CD14-positive monocyte (primary cell): ENCODE measurements around the gene CNIH2. TPM values are rescaled to one million over a fixed set of nuclear protein-coding genes. Genes with fewer than 3 reads are reported as not detected.
A peak's percentile ranks its signal among the peaks of the same experiment; 100 is the strongest.

Source experiments
- DNase-seq, 3 donors: peaks; one replicate each; pipeline ENCODE4 v3.0.0-alpha.2; 2011 to 2022
- H2AFZ ChIP-seq: 2 replicates; pipeline ENCODE4 v1.6.0; 2012; ENCODE audit warnings: mild to moderate bottlenecking, low read depth, low read length, inconsistent platforms; ENCODE audit not compliant: insufficient read depth, poor library complexity, severe bottlenecking
- H3K27ac ChIP-seq, 2 donors: 1 replicate in 1 of 2; 2 replicates in 1 of 2; pipeline ENCODE4 v1.5.1; 2012 to 2013; ENCODE audit warnings: low read length in 2 of 2, control low read depth in 1 of 2, inconsistent platforms in 1 of 2, low read depth in 1 of 2, mild to moderate bottlenecking in 1 of 2
- H3K27me3 ChIP-seq, 2 donors: one replicate each; pipeline versions ENCODE4 v1.6.0 to v1.6.1; 2011 to 2013; ENCODE audit warnings: low read length in 2 of 2; ENCODE audit not compliant: control insufficient read depth in 2 of 2, insufficient read depth in 2 of 2
- H3K36me3 ChIP-seq, 2 donors: replicated peaks in 1 of 2; 1 replicate in 1 of 2; 2 replicates in 1 of 2; pipeline versions ENCODE4 v1.5.1 to v1.6.1; 2012 to 2013; ENCODE audit warnings: low read length in 2 of 2, control low read depth in 1 of 2, inconsistent platforms in 1 of 2, mild to moderate bottlenecking in 1 of 2; ENCODE audit not compliant: insufficient read depth in 2 of 2, control insufficient read depth in 1 of 2
- H3K4me1 ChIP-seq, 2 donors: 1 replicate in 1 of 2; 2 replicates in 1 of 2; pipeline versions ENCODE4 v1.5.1 to v1.6.1; 2012 to 2013; ENCODE audit warnings: low read length in 2 of 2, control low read depth in 1 of 2, inconsistent platforms in 1 of 2, mild to moderate bottlenecking in 1 of 2, moderate library complexity in 1 of 2; ENCODE audit not compliant: insufficient read depth in 2 of 2, control insufficient read depth in 1 of 2
- H3K4me2 ChIP-seq: replicated peaks from 2 replicates; pipeline ENCODE3; 2012; ENCODE audit warnings: low read length, moderate library complexity, mild to moderate bottlenecking; ENCODE audit not compliant: poor library complexity, severe bottlenecking; ENCODE audit errors: extremely low read depth
- H3K4me3 ChIP-seq, 3 experiments: fragments of 200-600 bp in 1 of 3; sonication (generic) in 1 of 3; replicated peaks in 1 of 3; 1 replicate in 2 of 3; 2 replicates in 1 of 3; pipeline ENCODE4 v1.5.1; 2011 to 2013; ENCODE audit warnings: low read length in 3 of 3, mild to moderate bottlenecking in 3 of 3, control low read depth in 2 of 3, low read depth in 2 of 3, inconsistent platforms in 1 of 3, moderate library complexity in 1 of 3
- H3K79me2 ChIP-seq: 2 replicates; pipeline ENCODE4 v1.6.0; 2012; ENCODE audit warnings: mild to moderate bottlenecking, control low read depth, inconsistent platforms, low read length, moderate library complexity; ENCODE audit not compliant: insufficient read depth
- H3K9ac ChIP-seq: 2 replicates; pipeline ENCODE4 v1.6.0; 2017; ENCODE audit warnings: low read length, mild to moderate bottlenecking; ENCODE audit not compliant: insufficient read depth, poor library complexity, severe bottlenecking
- H3K9me3 ChIP-seq, 2 donors: replicated peaks in 1 of 2; 1 replicate in 1 of 2; 2 replicates in 1 of 2; pipeline versions ENCODE4 v1.5.1 to v1.6.1; 2012 to 2013; ENCODE audit warnings: low read length in 2 of 2, control low read depth in 1 of 2; ENCODE audit not compliant: control insufficient read depth in 1 of 2, insufficient read depth in 1 of 2
- H4K20me1 ChIP-seq: 2 replicates; pipeline ENCODE4 v1.6.0; 2012; ENCODE audit warnings: mild to moderate bottlenecking, low read length, control low read depth, moderate library complexity; ENCODE audit not compliant: insufficient read depth
- H3K27ac Mint-ChIP-seq, 7 donors: one replicate each; pipeline ENCODE4 v1.8.0; 2020; ENCODE audit warnings: mild to moderate bottlenecking in 7 of 7, mixed read lengths in 7 of 7, moderate library complexity in 6 of 7, inconsistent platforms in 2 of 7
- H3K27me3 Mint-ChIP-seq, 3 donors: one replicate each; pipeline ENCODE4 v1.8.0; 2021 to 2022; ENCODE audit warnings: low read depth in 3 of 3, mild to moderate bottlenecking in 3 of 3, mixed read lengths in 3 of 3, moderate library complexity in 3 of 3, inconsistent platforms in 1 of 3
- H3K36me3 Mint-ChIP-seq, 2 donors: one replicate each; pipeline ENCODE4 v1.8.0; 2020; ENCODE audit warnings: mixed read lengths in 2 of 2, inconsistent platforms in 1 of 2, mild to moderate bottlenecking in 1 of 2
- H3K4me1 Mint-ChIP-seq: one replicate; pipeline ENCODE4 v1.8.0; 2020; ENCODE audit warnings: mild to moderate bottlenecking, mixed read lengths
- H3K4me3 Mint-ChIP-seq, 2 donors: one replicate each; pipeline ENCODE4 v1.8.0; 2020; ENCODE audit warnings: mild to moderate bottlenecking in 2 of 2, mixed read lengths in 2 of 2, moderate library complexity in 1 of 2
- H3K9me3 Mint-ChIP-seq, 7 donors: one replicate each; pipeline ENCODE4 v1.8.0; 2020 to 2022; ENCODE audit warnings: mixed read lengths in 7 of 7, mild to moderate bottlenecking in 6 of 7, moderate library complexity in 6 of 7, inconsistent platforms in 2 of 7
- WGBS: methylation state at CpG from one replicate; pipeline ENCODE4 v1.1.5; 2013; ENCODE audit warnings: missing lambda C conversion rate; ENCODE audit not compliant: insufficient coverage; 5-methylcytosine and 5-hydroxymethylcytosine counted together
- intact Hi-C, 2 donors: fragments of 100-400 bp; cut with micrococcal nuclease; formaldehyde crosslinking; loops; one replicate each; pipeline versions ENCODE4 v1.15.0 to v1.15.1; 2023
- polyA plus RNA-seq, 3 donors: library from polyadenylated mRNA; depleted of rRNA in 1 of 3; unstranded in 2 of 3; stranded (reverse) in 1 of 3; fragments of 300-500 nt in 2 of 3; fragments of >200 nt in 1 of 3; fragmentation: Illumina TruSeq in 2 of 3; gene quantifications; 1 replicate in 2 of 3; 2 replicates in 1 of 3; pipeline ENCODE4 v1.2.3, GENCODE V29; 2012 to 2021
- TF ChIP-seq, protein P1 (sequence below): fragments of 200-600 bp; IDR thresholded peaks from one replicate; pipeline ENCODE4 v1.8.0; 2022; ENCODE audit warnings: antibody characterized with exemption, mild to moderate bottlenecking

The CNIH2 gene
- polyA plus RNA-seq, 3 donors: 1.2 TPM; not detected in 2

DNA sequence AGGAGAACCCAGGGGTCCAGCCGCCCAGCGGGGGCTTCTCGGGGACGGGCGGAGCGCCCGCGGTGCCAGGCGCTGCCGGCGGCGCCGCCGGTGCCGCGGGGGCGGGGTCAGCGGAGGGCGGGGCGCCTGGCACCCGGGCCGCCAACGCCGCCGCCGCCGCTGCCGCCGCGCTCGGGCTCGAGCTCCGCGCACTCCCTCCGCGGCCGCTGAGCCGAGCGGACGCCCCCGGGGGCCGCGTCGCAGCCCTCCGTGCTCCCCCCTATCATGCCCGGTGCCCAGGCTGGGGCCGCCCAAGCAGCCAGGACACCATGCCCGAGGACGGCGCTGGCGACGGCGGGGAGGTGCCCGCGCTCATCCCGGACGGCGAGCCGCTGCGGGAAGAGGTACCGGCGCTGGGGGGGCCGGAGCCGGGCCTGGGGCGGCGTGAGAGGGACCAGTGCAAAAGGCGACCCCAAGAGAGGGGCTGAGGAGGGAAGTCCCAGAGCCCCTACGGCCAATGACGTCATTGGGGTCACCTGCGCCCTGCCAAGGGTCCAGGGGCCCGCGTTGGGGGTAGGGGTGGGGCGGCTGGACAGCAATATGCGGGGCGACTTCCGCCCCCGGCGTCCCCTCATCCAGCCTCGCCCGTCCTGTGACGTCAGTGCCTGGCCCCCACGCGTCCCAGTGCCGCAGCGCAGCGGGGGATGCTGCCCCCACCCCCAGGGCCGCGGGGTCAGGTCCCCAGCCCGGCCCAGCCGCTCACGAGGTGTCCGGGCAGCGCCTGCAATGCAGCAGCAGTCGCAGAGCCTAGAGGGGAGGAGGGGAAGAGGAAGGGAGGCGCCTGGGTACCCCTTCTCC lies 13.9 kb downstream of the CNIH2 start, which contains the start of gene TMEM151A:
Gene TMEM151A (plus strand): TSS at position 189 of the 837 bp plus-strand sequence. CDS start 120 bp downstream, at position 309.
- intact Hi-C loops: no loop called here
- no peak within 1 kb of the TSS for H2AFZ ChIP-seq
- peaks cover 24 to 44% of the 10 kb centered on the region in 2 donors for H3K27me3 ChIP-seq
- Mint-ChIP-seq H3K27me3 (peaks cover 39 to 51% (median 39%) of the 10 kb centered on the region in 3 donors), H3K9me3 (peaks cover 0 to 7% (median 4%) of the 10 kb centered on the region in 7 donors), H3K27ac (no peak within 1 kb of the TSS), H3K4me1 (peaks cover 33% of the 10 kb centered on the region), H3K36me3 (peaks cover 4 to 7% of the 10 kb centered on the region in 2 donors), H3K4me3 (peak within 1 kb of the TSS; percentile 37 to 94)
- peaks cover 0 to 11% of the 10 kb centered on the region in 2 donors for H3K9me3 ChIP-seq
- no peak within 1 kb of the TSS for H3K27ac ChIP-seq
- peak within 1 kb of the TSS; percentile 73 for H3K4me2 ChIP-seq
- H3K36me3 ChIP-seq: no peaks in the 10 kb centered on the region
- WGBS: 3% methylated on average over 95 of the region's 95 CpGs
- H3K4me1 ChIP-seq: peaks cover 34 to 40% of the 10 kb centered on the region in 2 donors
- H3K79me2 ChIP-seq: no peaks in the 10 kb centered on the region
- H3K9ac ChIP-seq: no peak within 1 kb of the TSS
- TF ChIP-seq, protein P1, sequence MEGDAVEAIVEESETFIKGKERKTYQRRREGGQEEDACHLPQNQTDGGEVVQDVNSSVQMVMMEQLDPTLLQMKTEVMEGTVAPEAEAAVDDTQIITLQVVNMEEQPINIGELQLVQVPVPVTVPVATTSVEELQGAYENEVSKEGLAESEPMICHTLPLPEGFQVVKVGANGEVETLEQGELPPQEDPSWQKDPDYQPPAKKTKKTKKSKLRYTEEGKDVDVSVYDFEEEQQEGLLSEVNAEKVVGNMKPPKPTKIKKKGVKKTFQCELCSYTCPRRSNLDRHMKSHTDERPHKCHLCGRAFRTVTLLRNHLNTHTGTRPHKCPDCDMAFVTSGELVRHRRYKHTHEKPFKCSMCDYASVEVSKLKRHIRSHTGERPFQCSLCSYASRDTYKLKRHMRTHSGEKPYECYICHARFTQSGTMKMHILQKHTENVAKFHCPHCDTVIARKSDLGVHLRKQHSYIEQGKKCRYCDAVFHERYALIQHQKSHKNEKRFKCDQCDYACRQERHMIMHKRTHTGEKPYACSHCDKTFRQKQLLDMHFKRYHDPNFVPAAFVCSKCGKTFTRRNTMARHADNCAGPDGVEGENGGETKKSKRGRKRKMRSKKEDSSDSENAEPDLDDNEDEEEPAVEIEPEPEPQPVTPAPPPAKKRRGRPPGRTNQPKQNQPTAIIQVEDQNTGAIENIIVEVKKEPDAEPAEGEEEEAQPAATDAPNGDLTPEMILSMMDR: no peak
- H4K20me1 ChIP-seq: no peaks in the 10 kb centered on the region
- DNase-seq: no peak
- peak within 1 kb of the TSS in 1 of 3 experiments; percentile 66 for H3K4me3 ChIP-seq

DNA sequence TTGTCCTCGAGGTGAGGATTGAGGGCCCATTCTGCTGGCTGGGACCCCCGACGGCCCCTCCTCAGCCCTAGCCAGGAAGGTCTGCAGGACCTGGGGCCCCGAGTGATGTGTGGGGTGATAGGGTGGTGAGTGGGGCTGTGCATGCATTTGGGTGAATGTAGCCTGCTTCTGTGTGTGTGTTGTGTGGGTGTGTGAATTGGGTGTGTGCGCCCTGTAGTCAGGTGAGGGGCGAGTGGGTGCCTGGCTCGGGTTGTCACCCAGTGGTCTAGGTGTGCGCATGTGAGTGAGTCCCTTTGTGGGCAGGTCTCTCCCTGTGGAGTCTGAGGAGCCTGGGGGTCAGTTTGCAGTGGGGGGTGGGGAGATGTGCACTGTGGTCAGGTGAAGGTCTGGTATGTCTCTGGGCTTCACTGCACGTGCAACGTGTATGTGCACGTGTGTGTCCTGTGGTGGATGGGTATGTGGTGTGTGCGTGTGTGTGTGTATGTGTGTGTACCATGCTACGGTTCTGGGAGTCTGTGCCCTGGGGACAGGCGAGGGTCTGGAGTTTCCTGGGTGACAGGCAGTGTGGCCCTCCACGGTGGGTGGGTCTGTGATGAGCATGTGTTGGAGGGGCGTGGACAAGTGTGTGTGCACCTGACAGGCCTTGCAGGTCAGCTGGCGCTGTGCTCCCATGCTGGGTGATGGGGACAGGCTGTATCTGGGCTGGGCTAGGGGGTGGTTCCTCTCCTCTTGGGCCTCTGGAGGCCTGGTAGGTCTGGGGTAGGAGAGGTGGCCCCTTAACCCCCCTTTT lies 14.8 kb downstream of the CNIH2 start:
- Histone ChIP-seq H3K4me1 (peaks cover 26 to 32% of the 10 kb centered on the region in 2 donors), H3K4me3 (no peak overlapping the region), H3K27me3 (peaks cover 24 to 49% of the 10 kb centered on the region in 2 donors), H3K9ac (no peak overlapping the region), H3K79me2 (no peaks in the 10 kb centered on the region), H3K4me2 (peak overlapping the region; percentile 73), H3K27ac (no peak overlapping the region), H4K20me1 (no peaks in the 10 kb centered on the region), H3K9me3 (peaks cover 0 to 11% of the 10 kb centered on the region in 2 donors), H2AFZ (no peak overlapping the region), H3K36me3 (no peaks in the 10 kb centered on the region)
- Mint-ChIP-seq H3K36me3 (peaks cover 4 to 7% of the 10 kb centered on the region in 2 donors), H3K9me3 (peaks cover 0 to 7% (median 4%) of the 10 kb centered on the region in 7 donors), H3K4me1 (peaks cover 25% of the 10 kb centered on the region), H3K27ac (no peak overlapping the region), H3K27me3 (peaks cover 39 to 56% (median 42%) of the 10 kb centered on the region in 3 donors), H3K4me3 (peak overlapping the region; percentile 35 to 83)
- 58% methylated on average over 14 of the region's 17 CpGs for WGBS
- TF ChIP-seq, protein P1: no peak
- no peak for DNase-seq
- intact Hi-C loops: no loop called here
